Activated naive CD4-positive, alpha-beta T cell treated with anti-CD3 and anti-CD28 coated beads, Interleukin-2, amount 10 ng/mL, durations not matched to agents 7 days and 5 days (primary cell): ENCODE measurements around the gene C9orf153.

Source experiments
- CTCF ChIA-PET: fragments of 350-600 bp; sonication (Branson Sonifier 250); formaldehyde crosslinking; loops from one replicate; lab custom pipeline; 2021; ENCODE audit warnings: antibody characterized with exemption; lab: Charles Lee
- DNase-seq: peaks from one replicate; pipeline ENCODE4 v3.0.0-alpha.2; 2020
- H3K27ac Mint-ChIP-seq: one replicate; pipeline ENCODE4 v1.8.0; 2021; ENCODE audit warnings: mild to moderate bottlenecking, moderate library complexity, mixed read lengths
- H3K27me3 Mint-ChIP-seq: one replicate; pipeline ENCODE4 v1.8.0; 2021; ENCODE audit warnings: mild to moderate bottlenecking, mixed read lengths
- H3K36me3 Mint-ChIP-seq: one replicate; pipeline ENCODE4 v1.8.0; 2021; ENCODE audit warnings: mixed read lengths
- H3K4me1 Mint-ChIP-seq: one replicate; pipeline ENCODE4 v1.8.0; 2021; ENCODE audit warnings: mixed read lengths
- H3K4me3 Mint-ChIP-seq: one replicate; pipeline ENCODE4 v1.8.0; 2021; ENCODE audit warnings: mild to moderate bottlenecking, moderate library complexity, mixed read lengths
- H3K9me3 Mint-ChIP-seq: one replicate; pipeline ENCODE4 v1.8.0; 2021; ENCODE audit warnings: mixed read lengths

The C9orf153 gene

GRCh38 chr9:86175223-86175622 is 84.2 kb downstream of the C9orf153 start:
- H3K27ac Mint-ChIP-seq = no peak overlapping the region
- no peak for DNase-seq
- no peaks in the 10 kb centered on the region for H3K36me3 Mint-ChIP-seq
- CTCF ChIA-PET = no interaction called here
- no peak overlapping the region for H3K4me3 Mint-ChIP-seq
- H3K27me3 Mint-ChIP-seq = peaks cover 3% of the 10 kb centered on the region
- no peaks in the 10 kb centered on the region for H3K9me3 Mint-ChIP-seq
- no peaks in the 10 kb centered on the region for H3K4me1 Mint-ChIP-seq
